SK-N-SH treated with all-trans-retinoic acid at 6 μM for 48 hours (cell line): ENCODE measurements around the gene PRPF8.
A peak's percentile ranks its signal among the peaks of the same experiment; 100 is the strongest.

Experiments used
- ATAC-seq: fragments of 200-7000 bp; cut with Tn5 transposase; 3 replicates; pipeline ENCODE4 v1.9.1; 2020; ENCODE audit warnings: mild to moderate bottlenecking, moderate library complexity
- BACH2 ChIP-seq: fragments of 250-450 bp; sonication (Bioruptor Pico); IDR thresholded peaks from 2 replicates; pipeline ENCODE4 v1.9.0; 2021; ENCODE audit warnings: mild to moderate bottlenecking, borderline replicate concordance
- CSDC2 ChIP-seq: fragments of 250-450 bp; sonication (Bioruptor Pico); IDR thresholded peaks from 2 replicates; pipeline ENCODE4 v1.5.0; 2020; ENCODE audit warnings: mild to moderate bottlenecking, moderate library complexity
- CSRNP3 ChIP-seq: fragments of 250-450 bp; sonication (Bioruptor Pico); IDR thresholded peaks from 2 replicates; pipeline ENCODE4 v1.5.1; 2021; ENCODE audit warnings: mild to moderate bottlenecking, moderate library complexity
- ESRRG ChIP-seq: fragments of 250-450 bp; sonication (Bioruptor Pico); IDR thresholded peaks from 2 replicates; pipeline ENCODE4 v1.6.1; 2021; ENCODE audit warnings: mild to moderate bottlenecking
- GLIS3 ChIP-seq: fragments of 250-450 bp; sonication (Bioruptor Pico); IDR thresholded peaks from 2 replicates; pipeline ENCODE4 v1.5.0; 2020; ENCODE audit warnings: mild to moderate bottlenecking, moderate library complexity
- ISL1 ChIP-seq: fragments of 250-450 bp; sonication (Bioruptor Pico); IDR thresholded peaks from 2 replicates; pipeline ENCODE4 v2.1.2; 2022; ENCODE audit warnings: mild to moderate bottlenecking, moderate library complexity
- PATZ1 ChIP-seq: fragments of 250-450 bp; sonication (Bioruptor Pico); IDR thresholded peaks from 2 replicates; pipeline ENCODE4 v1.8.0; 2020; ENCODE audit warnings: mild to moderate bottlenecking, moderate library complexity, borderline replicate concordance
- POU6F1 ChIP-seq: fragments of 250-450 bp; sonication (Bioruptor Pico); IDR thresholded peaks from 2 replicates; pipeline ENCODE4 v1.8.0; 2021; ENCODE audit warnings: low read depth, mild to moderate bottlenecking, moderate library complexity, borderline replicate concordance
- PPARA ChIP-seq: fragments of 250-450 bp; sonication (Bioruptor Pico); IDR thresholded peaks from 2 replicates; pipeline ENCODE4 v1.5.0; 2020; ENCODE audit warnings: mild to moderate bottlenecking, borderline replicate concordance
- SNAI2 ChIP-seq: fragments of 250-450 bp; sonication (Bioruptor Pico); IDR thresholded peaks from 2 replicates; pipeline ENCODE4 v1.5.0; 2020; ENCODE audit warnings: mild to moderate bottlenecking, moderate library complexity
- TCF4 ChIP-seq: fragments of 250-450 bp; sonication (Bioruptor Pico); IDR thresholded peaks from 2 replicates; pipeline ENCODE4 v1.8.0; 2021; ENCODE audit warnings: mild to moderate bottlenecking, moderate library complexity, borderline replicate concordance
- TSHZ2 ChIP-seq: fragments of 250-450 bp; sonication (Bioruptor Pico); IDR thresholded peaks from 2 replicates; pipeline ENCODE4 v1.5.0; 2020; ENCODE audit warnings: mild to moderate bottlenecking, moderate library complexity
- ZFP3 ChIP-seq: fragments of 250-450 bp; sonication (Bioruptor Pico); IDR thresholded peaks from 2 replicates; pipeline ENCODE4 v1.5.0; 2020; ENCODE audit warnings: mild to moderate bottlenecking, moderate library complexity
- ZFP30 ChIP-seq: fragments of 450-650 bp; formaldehyde crosslinking; IDR thresholded peaks from 2 replicates; pipeline ENCODE4 v1.5.0; 2022; ENCODE audit warnings: mild to moderate bottlenecking, moderate library complexity
- ZNF565 ChIP-seq: fragments of 450-650 bp; formaldehyde crosslinking; conservative IDR thresholded peaks from 2 replicates; pipeline ENCODE4 v1.5.0; 2020; ENCODE audit warnings: low read depth, mild to moderate bottlenecking, moderate library complexity
- ZNF70 ChIP-seq: fragments of 450-650 bp; formaldehyde crosslinking; IDR thresholded peaks from 2 replicates; pipeline ENCODE4 v1.5.0; 2020; ENCODE audit warnings: mild to moderate bottlenecking, moderate library complexity
- ZNF8 ChIP-seq: fragments of 450-650 bp; formaldehyde crosslinking; IDR thresholded peaks from 2 replicates; pipeline ENCODE4 v1.5.0; 2020; ENCODE audit warnings: mild to moderate bottlenecking, moderate library complexity

PRPF8 gene

GRCh38 chr17:1711804-1712203 is 27.1 kb upstream of the PRPF8 start:
- no peak for TF ChIP-seq ZNF70 (CRISPR knock-in tag)
- TF ChIP-seq ESRRG (CRISPR knock-in tag): no peak
- TF ChIP-seq BACH2 (CRISPR knock-in tag): no peak
- TF ChIP-seq CSRNP3 (CRISPR knock-in tag): no peak
- TF ChIP-seq POU6F1 (CRISPR knock-in tag): no peak
- TF ChIP-seq ZFP3 (CRISPR knock-in tag): no peak
- TF ChIP-seq ZFP30 (CRISPR knock-in tag): no peak
- no peak for TF ChIP-seq CSDC2 (CRISPR knock-in tag)
- no peak for TF ChIP-seq TCF4
- no peak for TF ChIP-seq ZNF8 (CRISPR knock-in tag)
- no peak for TF ChIP-seq TSHZ2 (CRISPR knock-in tag)
- no peak for TF ChIP-seq PPARA (CRISPR knock-in tag)
- no peak for ATAC-seq

- ATAC-seq: no peak
- TF ChIP-seq POU6F1 (CRISPR knock-in tag): no peak
- TF ChIP-seq SNAI2 (CRISPR knock-in tag): no peak
- no peak for TF ChIP-seq TCF4
- TF ChIP-seq BACH2 (CRISPR knock-in tag): no peak
- TF ChIP-seq PATZ1: 0 out of 2 replicates have a peak, but pooled peaks have one; percentile 56
- TF ChIP-seq GLIS3 (CRISPR knock-in tag): 0 out of 2 replicates have a peak, but pooled peaks have one; percentile 17
- TF ChIP-seq PPARA (CRISPR knock-in tag): no peak
- no peak for TF ChIP-seq TSHZ2 (CRISPR knock-in tag)
- TF ChIP-seq CSDC2 (CRISPR knock-in tag): no peak
- no peak for TF ChIP-seq ISL1
- no peak for TF ChIP-seq ZFP30 (CRISPR knock-in tag)
- no peak for TF ChIP-seq ZFP3 (CRISPR knock-in tag)
- TF ChIP-seq ZNF565: no peak
Observed at GRCh38 chr17:1710807-1711553, 26.3 kb upstream of the PRPF8 start.
